ENCODE measurements around the gene MSI2. TPM values are rescaled to one million over a fixed set of nuclear protein-coding genes. Genes with fewer than 3 reads are reported as not detected.

Gene MSI2
- total RNA-seq, 3 donors from 2014 or later, result 40.6 to 56.2 (median 54.3) TPM

- H3K36me3 Mint-ChIP-seq (ENCODE audit: insufficient read depth), result peaks cover 4% of the 10 kb centered on the region
- no peak overlapping the region for H3K4me3 Mint-ChIP-seq
- no peak for ATAC-seq
- no peaks in the 10 kb centered on the region for H3K27me3 Mint-ChIP-seq (ENCODE audit: low read depth)
- H3K4me1 Mint-ChIP-seq (ENCODE audit: low read depth), result peaks cover 38% of the 10 kb centered on the region
- DNase-seq, result no peak
- H3K9me3 Mint-ChIP-seq, result no peaks in the 10 kb centered on the region
These were observed 278.5 kb downstream of the MSI2 start for GRCh38 chr17:57534863-57535248.

- no peaks in the 10 kb centered on the region for H3K9me3 Mint-ChIP-seq
- ATAC-seq (no peak), DNase-seq (no peak)
- H3K27me3 Mint-ChIP-seq (ENCODE audit: low read depth), result no peaks in the 10 kb centered on the region
- H3K4me3 Mint-ChIP-seq, result no peak overlapping the region
- peaks cover 4% of the 10 kb centered on the region for H3K36me3 Mint-ChIP-seq (ENCODE audit: insufficient read depth)
- peaks cover 33% of the 10 kb centered on the region for H3K4me1 Mint-ChIP-seq (ENCODE audit: low read depth)
These were observed 279.1 kb downstream of the MSI2 start for GRCh38 chr17:57535249-57535966.

- ATAC-seq, result no peak
- no peak overlapping the region for H3K4me3 Mint-ChIP-seq
These were observed 280.0 kb downstream of the MSI2 start for GRCh38 chr17:57536289-57536688.

GRCh38 chr17:57536789-57537523 lies 280.6 kb downstream of the MSI2 start:
- H3K4me3 Mint-ChIP-seq, result no peak overlapping the region
- ATAC-seq (no peak), DNase-seq (no peak)
- H3K4me1 Mint-ChIP-seq (ENCODE audit: low read depth), result peaks cover 28% of the 10 kb centered on the region
- no peaks in the 10 kb centered on the region for H3K27me3 Mint-ChIP-seq (ENCODE audit: low read depth)
- H3K36me3 Mint-ChIP-seq (ENCODE audit: insufficient read depth), result peaks cover 4% of the 10 kb centered on the region
- no peaks in the 10 kb centered on the region for H3K9me3 Mint-ChIP-seq

More at GRCh38 chr17:57536289-57536688, 280.0 kb downstream of the MSI2 start:
- Mint-ChIP-seq H3K36me3 (ENCODE audit: insufficient read depth) (peaks cover 4% of the 10 kb centered on the region), H3K4me1 (ENCODE audit: low read depth) (peaks cover 28% of the 10 kb centered on the region), H3K9me3 (no peaks in the 10 kb centered on the region), H3K27me3 (ENCODE audit: low read depth) (no peaks in the 10 kb centered on the region)
- no peak for DNase-seq

- ATAC-seq (peak in 1 of 2 donors; percentile 37), DNase-seq (no peak)
- Mint-ChIP-seq H3K4me3 (no peak overlapping the region), H3K27me3 (ENCODE audit: low read depth) (no peaks in the 10 kb centered on the region), H3K9me3 (no peaks in the 10 kb centered on the region), H3K36me3 (ENCODE audit: insufficient read depth) (peaks cover under 1% of the 10 kb centered on the region), H3K4me1 (ENCODE audit: low read depth) (peaks cover 28% of the 10 kb centered on the region)
These were observed 281.4 kb downstream of the MSI2 start for GRCh38 chr17:57537524-57538410.

- no peaks in the 10 kb centered on the region for H3K27me3 Mint-ChIP-seq (ENCODE audit: low read depth)
- DNase-seq (no peak), ATAC-seq (no peak)
- no peak overlapping the region for H3K4me3 Mint-ChIP-seq
- no peaks in the 10 kb centered on the region for H3K9me3 Mint-ChIP-seq
- peaks cover 2% of the 10 kb centered on the region for H3K36me3 Mint-ChIP-seq (ENCODE audit: insufficient read depth)
- H3K4me1 Mint-ChIP-seq (ENCODE audit: low read depth), result peaks cover 31% of the 10 kb centered on the region
These were observed 282.6 kb downstream of the MSI2 start for GRCh38 chr17:57538736-57539456.

GRCh38 chr17:57539529-57540301 lies 283.4 kb downstream of the MSI2 start:
- H3K4me1 Mint-ChIP-seq (ENCODE audit: low read depth), result peaks cover 34% of the 10 kb centered on the region
- no peaks in the 10 kb centered on the region for H3K27me3 Mint-ChIP-seq (ENCODE audit: low read depth)
- no peak for ATAC-seq
- no peaks in the 10 kb centered on the region for H3K9me3 Mint-ChIP-seq
- H3K36me3 Mint-ChIP-seq (ENCODE audit: insufficient read depth), result peaks cover 2% of the 10 kb centered on the region
- no peak overlapping the region for H3K4me3 Mint-ChIP-seq
- DNase-seq, result no peak

- Mint-ChIP-seq H3K4me1 (ENCODE audit: low read depth) (peaks cover 35% of the 10 kb centered on the region), H3K4me3 (no peak overlapping the region), H3K9me3 (no peaks in the 10 kb centered on the region), H3K27me3 (ENCODE audit: low read depth) (no peaks in the 10 kb centered on the region), H3K36me3 (ENCODE audit: insufficient read depth) (peaks cover 2% of the 10 kb centered on the region)
- DNase-seq (no peak), ATAC-seq (no peak)
These were observed 284.3 kb downstream of the MSI2 start for GRCh38 chr17:57540596-57540995.

- DNase-seq (no peak), ATAC-seq (no peak)
- H3K4me1 Mint-ChIP-seq (ENCODE audit: low read depth), result peaks cover 33% of the 10 kb centered on the region
- H3K27me3 Mint-ChIP-seq (ENCODE audit: low read depth), result no peaks in the 10 kb centered on the region
- no peak overlapping the region for H3K4me3 Mint-ChIP-seq
- H3K36me3 Mint-ChIP-seq (ENCODE audit: insufficient read depth), result peaks cover 2% of the 10 kb centered on the region
- no peaks in the 10 kb centered on the region for H3K9me3 Mint-ChIP-seq
These were observed 284.7 kb downstream of the MSI2 start for GRCh38 chr17:57541049-57541448.

- DNase-seq (no peak), ATAC-seq (no peak)
- H3K4me1 Mint-ChIP-seq (ENCODE audit: low read depth), result peaks cover 28% of the 10 kb centered on the region
- peaks cover 2% of the 10 kb centered on the region for H3K36me3 Mint-ChIP-seq (ENCODE audit: insufficient read depth)
- no peaks in the 10 kb centered on the region for H3K9me3 Mint-ChIP-seq
- H3K4me3 Mint-ChIP-seq, result no peak overlapping the region
- H3K27me3 Mint-ChIP-seq (ENCODE audit: low read depth), result no peaks in the 10 kb centered on the region
These were observed 285.4 kb downstream of the MSI2 start for GRCh38 chr17:57541472-57542394.

GRCh38 chr17:57542510-57542909 lies 286.2 kb downstream of the MSI2 start:
- H3K4me1 Mint-ChIP-seq (ENCODE audit: low read depth), result peaks cover 30% of the 10 kb centered on the region
- H3K9me3 Mint-ChIP-seq, result no peaks in the 10 kb centered on the region
- DNase-seq, result no peak
- H3K27me3 Mint-ChIP-seq (ENCODE audit: low read depth), result no peaks in the 10 kb centered on the region
- no peak overlapping the region for H3K4me3 Mint-ChIP-seq
- H3K36me3 Mint-ChIP-seq (ENCODE audit: insufficient read depth), result peaks cover 2% of the 10 kb centered on the region
- no peak for ATAC-seq

- H3K9me3 Mint-ChIP-seq, result no peaks in the 10 kb centered on the region
- peaks cover 2% of the 10 kb centered on the region for H3K36me3 Mint-ChIP-seq (ENCODE audit: insufficient read depth)
- no peaks in the 10 kb centered on the region for H3K27me3 Mint-ChIP-seq (ENCODE audit: low read depth)
- H3K4me3 Mint-ChIP-seq, result no peak overlapping the region
- ATAC-seq (no peak), DNase-seq (no peak)
- peaks cover 23% of the 10 kb centered on the region for H3K4me1 Mint-ChIP-seq (ENCODE audit: low read depth)
These were observed 286.9 kb downstream of the MSI2 start for GRCh38 chr17:57543230-57543629.

All from activated T-cell treated with anti-CD3 and anti-CD28 coated beads, Interleukin-2, amount 50 U/mL, for 4 hours (primary cell).